Right atrium auricular region (tissue), 2 donors: ENCODE measurements around the gene IFNAR1. TPM values are rescaled to one million over a fixed set of nuclear protein-coding genes. Genes with fewer than 3 reads are reported as not detected.

Experiments used
- DNase-seq: peaks from one replicate; pipeline ENCODE4 v3.0.0-alpha.2; 2019; ENCODE audit warnings: low spot score
- H3K27ac ChIP-seq, 2 donors: fragments of 200-600 bp; sonication (generic); 1 replicate in 1 of 2; 2 replicates in 1 of 2; pipeline ENCODE4 v1.5.1; 2016 to 2019
- H3K27me3 ChIP-seq, 2 donors: fragments of 200-600 bp; sonication (generic); one replicate each; pipeline versions ENCODE4 v1.5.1 to v1.6.0; 2017 to 2019
- H3K36me3 ChIP-seq: fragments of 200-600 bp; sonication (generic); one replicate; pipeline ENCODE4 v1.5.1; 2016
- H3K4me1 ChIP-seq, 2 donors: fragments of 200-600 bp; sonication (generic); one replicate each; pipeline versions ENCODE4 v1.5.1 to v1.6.0; 2017 to 2019
- H3K4me3 ChIP-seq, 2 donors: fragments of 200-600 bp; sonication (generic); 1 replicate in 1 of 2; 2 replicates in 1 of 2; pipeline ENCODE4 v1.5.1; 2017 to 2019; ENCODE audit warnings: mild to moderate bottlenecking in 1 of 2, moderate library complexity in 1 of 2
- H3K9me3 ChIP-seq, 2 donors: fragments of 200-600 bp; sonication (generic); one replicate each; pipeline ENCODE4 v1.5.1; 2019
- total RNA-seq, 2 donors: library from RNA; depleted of rRNA; stranded (reverse); fragments of >200 nt; gene quantifications; one replicate each; pipeline ENCODE4 v1.1.0, GENCODE V29; 2016
- TF ChIP-seq, protein P1 (sequence below), 2 donors: fragments of 200-600 bp; sonication (generic); IDR thresholded peaks; one replicate each; pipeline ENCODE4 v1.5.1; 2019; ENCODE audit warnings: antibody characterized with exemption in 2 of 2

IFNAR1 gene
- total RNA-seq, 2 donors from 2014 or later: 20.0 to 24.6 TPM

DNA sequence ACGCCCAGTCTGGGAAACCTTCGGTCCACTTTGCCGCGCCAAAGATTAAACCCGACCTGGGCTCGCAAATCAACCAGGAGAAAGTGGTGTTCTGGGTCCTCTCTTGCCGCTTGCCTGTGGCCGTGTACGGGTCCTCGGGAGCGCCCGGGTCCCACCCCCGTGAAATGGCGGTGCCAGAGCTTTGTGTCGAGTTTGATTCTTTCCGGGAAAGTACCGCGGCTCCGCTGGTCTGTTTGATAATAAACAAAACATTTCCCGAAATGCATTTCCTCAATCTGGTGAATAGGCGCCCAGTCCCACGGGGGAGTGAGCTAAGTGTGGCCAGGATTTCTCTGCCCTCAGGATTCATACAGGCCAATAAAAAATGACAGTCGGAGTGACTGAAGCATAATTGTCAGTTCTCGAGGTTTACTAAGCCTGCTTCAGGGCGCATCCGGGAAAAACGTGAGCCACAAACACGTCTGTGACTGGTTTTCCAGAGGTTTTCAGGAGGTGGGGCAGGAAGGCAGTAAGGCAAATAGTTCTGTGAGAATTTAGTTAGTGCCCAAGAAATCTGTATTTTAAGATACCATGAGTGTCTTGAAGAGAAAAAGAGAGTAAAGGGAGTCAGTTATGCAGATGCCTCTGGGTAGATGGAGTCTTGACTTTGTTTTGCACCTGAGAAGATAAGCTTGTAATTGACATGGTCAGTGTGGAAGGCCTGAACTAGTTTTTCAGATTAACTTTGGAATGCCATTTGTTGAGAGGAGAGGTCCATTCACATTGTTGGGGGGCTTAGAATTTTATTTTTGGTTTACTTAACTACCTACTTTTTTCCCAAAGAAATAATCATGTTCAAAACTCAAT is 675 bp downstream of the IFNAR1 start:
- Histone ChIP-seq H3K9me3 (no peaks in the 10 kb centered on the region), H3K4me3 (peak overlapping the region; percentile 79 to 97), H3K36me3 (no peaks in the 10 kb centered on the region), H3K4me1 (peaks cover 0 to 31% of the 10 kb centered on the region in 2 donors), H3K27me3 (no peaks in the 10 kb centered on the region), H3K27ac (peak overlapping the region; percentile 98 to 99)
- DNase-seq: peak; percentile 83
- TF ChIP-seq, protein P1, sequence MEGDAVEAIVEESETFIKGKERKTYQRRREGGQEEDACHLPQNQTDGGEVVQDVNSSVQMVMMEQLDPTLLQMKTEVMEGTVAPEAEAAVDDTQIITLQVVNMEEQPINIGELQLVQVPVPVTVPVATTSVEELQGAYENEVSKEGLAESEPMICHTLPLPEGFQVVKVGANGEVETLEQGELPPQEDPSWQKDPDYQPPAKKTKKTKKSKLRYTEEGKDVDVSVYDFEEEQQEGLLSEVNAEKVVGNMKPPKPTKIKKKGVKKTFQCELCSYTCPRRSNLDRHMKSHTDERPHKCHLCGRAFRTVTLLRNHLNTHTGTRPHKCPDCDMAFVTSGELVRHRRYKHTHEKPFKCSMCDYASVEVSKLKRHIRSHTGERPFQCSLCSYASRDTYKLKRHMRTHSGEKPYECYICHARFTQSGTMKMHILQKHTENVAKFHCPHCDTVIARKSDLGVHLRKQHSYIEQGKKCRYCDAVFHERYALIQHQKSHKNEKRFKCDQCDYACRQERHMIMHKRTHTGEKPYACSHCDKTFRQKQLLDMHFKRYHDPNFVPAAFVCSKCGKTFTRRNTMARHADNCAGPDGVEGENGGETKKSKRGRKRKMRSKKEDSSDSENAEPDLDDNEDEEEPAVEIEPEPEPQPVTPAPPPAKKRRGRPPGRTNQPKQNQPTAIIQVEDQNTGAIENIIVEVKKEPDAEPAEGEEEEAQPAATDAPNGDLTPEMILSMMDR (IDR thresholded peaks at IDR 0.05): no peak

DNA sequence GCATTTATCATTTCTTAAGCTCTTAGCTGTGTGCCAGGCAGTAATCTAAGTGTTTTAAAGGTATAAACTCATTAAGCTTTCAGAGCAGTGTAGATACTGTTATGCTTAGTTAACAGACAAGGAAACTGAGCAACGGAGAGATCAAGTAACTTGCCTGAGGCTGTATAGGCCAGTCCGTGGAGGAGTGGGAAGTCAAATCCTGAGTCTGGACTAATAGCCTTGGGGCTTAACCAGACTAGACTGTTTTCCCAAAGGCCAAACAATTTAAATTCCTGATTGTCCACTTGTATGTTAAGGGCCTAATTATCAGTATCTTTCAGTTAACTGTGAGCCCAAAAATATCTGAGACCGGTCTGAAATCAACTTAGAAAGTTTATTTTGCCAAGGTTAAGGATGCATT is 2.6 kb downstream of the IFNAR1 start:
- Histone ChIP-seq H3K27me3 (no peaks in the 10 kb centered on the region), H3K27ac (no peak overlapping the region), H3K4me1 (peaks cover 0 to 34% of the 10 kb centered on the region in 2 donors), H3K9me3 (peaks cover 0 to 3% of the 10 kb centered on the region in 2 donors), H3K4me3 (no peak overlapping the region), H3K36me3 (no peaks in the 10 kb centered on the region)
- TF ChIP-seq, protein P1 (IDR thresholded peaks at IDR 0.05): no peak
- no peak for DNase-seq

DNA sequence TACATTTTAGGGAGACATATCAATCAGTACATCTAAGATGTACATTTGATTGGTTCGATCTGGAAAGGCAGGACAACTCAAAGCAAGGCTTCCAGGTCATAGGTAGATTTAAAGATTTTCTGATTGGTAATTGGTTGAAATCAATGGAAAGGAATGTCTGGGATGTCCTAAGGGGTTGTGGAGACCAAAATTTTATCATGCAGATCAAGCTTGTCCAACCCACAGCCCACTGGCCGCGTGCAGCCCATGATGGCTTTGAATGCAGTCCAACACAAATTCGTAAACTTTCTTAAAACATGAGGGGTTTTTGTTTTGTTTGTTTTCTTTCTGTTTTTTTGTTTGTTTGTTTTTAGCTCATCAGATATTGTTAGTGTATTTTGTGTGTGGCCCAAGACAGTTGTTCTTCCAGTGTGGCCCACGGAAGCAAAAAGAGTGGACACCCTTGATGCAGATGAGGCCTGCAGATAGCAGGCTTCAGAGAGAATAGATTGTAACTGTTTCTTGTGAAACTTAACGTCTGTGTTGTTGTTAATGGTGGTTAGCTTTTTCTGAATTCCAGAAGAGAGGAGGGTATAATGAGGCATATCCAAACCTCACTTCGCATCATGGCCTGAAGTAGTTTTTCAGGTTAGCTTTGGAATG is 3.1 kb downstream of the IFNAR1 start:
- Histone ChIP-seq H3K4me1 (peaks cover 0 to 34% of the 10 kb centered on the region in 2 donors), H3K4me3 (no peak overlapping the region), H3K27me3 (no peaks in the 10 kb centered on the region), H3K36me3 (no peaks in the 10 kb centered on the region), H3K9me3 (peaks cover 0 to 9% of the 10 kb centered on the region in 2 donors), H3K27ac (no peak overlapping the region)
- no peak for DNase-seq
- TF ChIP-seq, protein P1 (IDR thresholded peaks at IDR 0.05): no peak

DNA sequence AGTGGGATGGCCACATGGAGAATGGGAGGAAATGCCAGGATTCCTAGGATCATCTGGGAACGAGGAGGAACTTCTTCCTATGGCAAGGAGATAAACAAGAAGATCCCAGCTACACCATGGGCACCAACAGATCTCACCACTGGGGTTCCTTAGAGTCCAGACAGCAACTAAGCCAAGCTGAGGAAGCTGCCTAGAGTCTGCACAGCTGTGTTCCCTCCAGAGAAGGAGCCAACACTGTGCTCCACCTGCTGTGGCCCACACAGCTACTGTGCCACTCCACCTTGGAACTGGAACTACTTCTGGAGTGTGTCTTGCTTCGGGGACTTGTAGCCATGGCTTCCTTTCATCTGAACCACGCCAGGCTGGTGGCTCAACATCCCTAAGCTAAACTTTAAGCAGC is 6.0 kb downstream of the IFNAR1 start:
- Histone ChIP-seq H3K4me1 (peaks cover 0 to 26% of the 10 kb centered on the region in 2 donors), H3K36me3 (no peaks in the 10 kb centered on the region), H3K27ac (no peak overlapping the region), H3K4me3 (no peak overlapping the region), H3K27me3 (no peaks in the 10 kb centered on the region), H3K9me3 (peaks cover 0 to 14% of the 10 kb centered on the region in 2 donors)
- DNase-seq: no peak
- TF ChIP-seq, protein P1 (IDR thresholded peaks at IDR 0.05): no peak

GRCh38 chr21:33332143-33332542 is 7.4 kb downstream of the IFNAR1 start:
- H3K27ac ChIP-seq: no peak overlapping the region
- no peaks in the 10 kb centered on the region for H3K27me3 ChIP-seq
- peaks cover 0 to 14% of the 10 kb centered on the region in 2 donors for H3K9me3 ChIP-seq
- peaks cover under 1% of the 10 kb centered on the region for H3K36me3 ChIP-seq
- peaks cover 0 to 12% of the 10 kb centered on the region in 2 donors for H3K4me1 ChIP-seq
- no peak overlapping the region for H3K4me3 ChIP-seq
- TF ChIP-seq, protein P1 (IDR thresholded peaks at IDR 0.05): no peak
- no peak for DNase-seq
